ENCODE measurements around the gene CARS1.

Gene CARS1

DNA sequence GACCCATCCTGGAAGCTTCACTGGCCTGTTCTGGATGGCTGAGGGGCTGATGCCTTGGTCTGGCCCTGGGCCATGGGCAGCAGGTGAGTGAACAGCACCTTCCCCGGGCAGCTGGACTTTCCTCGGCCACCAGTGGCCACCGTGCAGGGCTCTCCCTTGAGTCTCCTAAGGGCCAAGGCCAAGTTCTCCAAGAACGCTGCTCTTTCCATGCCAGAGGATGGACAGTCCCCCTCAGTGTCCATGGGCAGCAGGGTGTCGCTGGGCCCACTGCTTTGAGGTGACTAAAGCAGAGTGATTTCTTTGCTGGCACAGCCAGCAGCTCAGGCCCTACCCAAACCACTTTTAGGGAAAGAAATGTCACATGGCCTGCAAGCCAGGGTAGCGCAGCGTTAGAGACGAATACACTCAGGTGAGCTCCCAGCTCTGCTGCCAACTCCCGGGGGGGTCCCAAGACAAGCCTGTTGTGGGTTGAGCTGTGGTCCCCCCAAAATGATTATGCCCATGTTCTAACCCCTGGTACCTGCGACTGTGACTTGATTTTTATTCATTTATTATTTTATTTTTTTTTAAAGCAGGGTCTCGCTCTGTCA, 3.3 kb upstream of the CARS1 start:
- DNase-seq (ENCODE audit: low spot score), result no peak

DNA sequence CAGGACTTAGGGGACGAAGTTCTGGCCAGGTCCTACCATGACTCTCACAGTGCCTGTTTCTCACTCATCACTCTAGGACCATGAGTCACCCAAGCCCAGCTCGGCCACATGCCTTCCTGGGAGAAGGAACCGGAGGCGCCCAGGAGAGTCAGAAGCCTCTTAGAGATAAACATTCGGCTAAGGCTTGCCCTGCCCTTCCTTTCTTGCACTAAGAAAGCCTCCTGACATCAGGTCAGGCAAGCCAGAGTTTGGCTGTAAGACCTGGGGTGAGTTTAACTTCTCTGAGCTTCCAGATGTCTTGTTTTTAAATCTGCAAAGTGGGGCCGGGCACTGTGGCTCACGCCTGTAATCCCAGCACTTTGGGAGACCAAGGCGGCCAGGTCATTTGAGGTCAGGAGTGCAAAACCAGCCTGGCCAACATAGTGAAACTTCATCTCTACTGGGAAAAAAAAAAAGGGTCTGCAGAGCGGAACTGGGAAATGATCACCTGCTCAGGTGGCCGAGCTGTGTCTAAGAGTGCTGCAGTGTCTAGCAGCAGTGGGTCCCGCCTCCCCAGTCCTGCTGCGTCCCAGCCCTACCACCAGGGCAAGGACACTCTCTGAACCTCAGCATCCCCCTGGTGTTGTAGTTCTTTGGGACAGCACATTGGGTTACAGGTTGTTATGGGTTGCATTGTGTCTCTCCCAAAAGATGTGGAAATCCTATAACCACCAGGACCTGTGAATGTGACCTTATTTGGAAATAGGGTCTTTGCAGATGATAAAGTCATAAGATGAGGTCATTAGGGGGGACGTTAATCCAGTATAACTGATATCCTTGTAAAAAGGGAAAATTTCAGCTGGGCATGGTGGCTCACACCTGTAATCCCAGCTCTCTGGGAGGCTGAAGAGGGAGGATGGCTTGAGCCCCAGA, 1.8 kb upstream of the CARS1 start:
- in situ Hi-C loops (cut with MboI; ENCODE audit: low pct_unique_long_range_greater_than_20kb, low sequenced_read_pairs, unreplicated experiment), result no loop called here
- no peak for DNase-seq (ENCODE audit: low spot score)
- TF ChIP-seq, protein P1, sequence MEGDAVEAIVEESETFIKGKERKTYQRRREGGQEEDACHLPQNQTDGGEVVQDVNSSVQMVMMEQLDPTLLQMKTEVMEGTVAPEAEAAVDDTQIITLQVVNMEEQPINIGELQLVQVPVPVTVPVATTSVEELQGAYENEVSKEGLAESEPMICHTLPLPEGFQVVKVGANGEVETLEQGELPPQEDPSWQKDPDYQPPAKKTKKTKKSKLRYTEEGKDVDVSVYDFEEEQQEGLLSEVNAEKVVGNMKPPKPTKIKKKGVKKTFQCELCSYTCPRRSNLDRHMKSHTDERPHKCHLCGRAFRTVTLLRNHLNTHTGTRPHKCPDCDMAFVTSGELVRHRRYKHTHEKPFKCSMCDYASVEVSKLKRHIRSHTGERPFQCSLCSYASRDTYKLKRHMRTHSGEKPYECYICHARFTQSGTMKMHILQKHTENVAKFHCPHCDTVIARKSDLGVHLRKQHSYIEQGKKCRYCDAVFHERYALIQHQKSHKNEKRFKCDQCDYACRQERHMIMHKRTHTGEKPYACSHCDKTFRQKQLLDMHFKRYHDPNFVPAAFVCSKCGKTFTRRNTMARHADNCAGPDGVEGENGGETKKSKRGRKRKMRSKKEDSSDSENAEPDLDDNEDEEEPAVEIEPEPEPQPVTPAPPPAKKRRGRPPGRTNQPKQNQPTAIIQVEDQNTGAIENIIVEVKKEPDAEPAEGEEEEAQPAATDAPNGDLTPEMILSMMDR (IDR thresholded peaks at IDR 0.05; ENCODE audit: extremely low read depth, insufficient read depth, missing control alignments), result no peak

More for the DNA sequence above, 3.3 kb upstream of the CARS1 start:
- TF ChIP-seq, protein P1 (IDR thresholded peaks at IDR 0.05; ENCODE audit: extremely low read depth, insufficient read depth, missing control alignments), result no peak
- in situ Hi-C loops (cut with MboI; ENCODE audit: low pct_unique_long_range_greater_than_20kb, low sequenced_read_pairs, unreplicated experiment), result no loop called here

GRCh38 chr11:3056296-3057068, 741 bp downstream of the CARS1 start:
- in situ Hi-C loops (cut with MboI; ENCODE audit: low pct_unique_long_range_greater_than_20kb, low sequenced_read_pairs, unreplicated experiment), result no loop called here
- no peak for DNase-seq (ENCODE audit: low spot score)

GRCh38 chr11:3055891-3056290, 1.3 kb downstream of the CARS1 start:
- no peak for DNase-seq (ENCODE audit: low spot score)
- TF ChIP-seq, protein P1 (IDR thresholded peaks at IDR 0.05; ENCODE audit: extremely low read depth, insufficient read depth, missing control alignments), result no peak
- in situ Hi-C loops (cut with MboI; ENCODE audit: low pct_unique_long_range_greater_than_20kb, low sequenced_read_pairs, unreplicated experiment), result no loop called here

More at GRCh38 chr11:3056296-3057068, 741 bp downstream of the CARS1 start:
- TF ChIP-seq, protein P1 (IDR thresholded peaks at IDR 0.05; ENCODE audit: extremely low read depth, insufficient read depth, missing control alignments), result no peak

DNA sequence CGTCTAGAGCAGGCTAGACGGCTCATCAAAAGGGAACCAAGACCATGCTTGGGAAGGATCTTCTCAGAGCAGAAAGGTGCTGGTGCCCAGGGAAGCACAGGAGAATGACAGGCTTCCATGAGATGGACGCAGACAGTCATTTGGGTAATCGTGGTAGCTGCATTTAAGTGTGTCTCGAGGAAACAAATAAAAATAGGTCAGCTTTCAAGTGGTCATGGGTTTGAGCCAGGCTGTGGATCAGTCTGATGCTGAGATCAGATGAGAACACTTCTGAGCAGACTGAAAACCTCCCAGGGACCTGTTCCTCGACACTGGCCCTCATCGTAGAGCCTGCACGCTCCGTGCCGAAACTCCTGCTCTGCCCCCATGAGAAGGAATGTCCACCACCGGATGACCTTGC, 4.7 kb downstream of the CARS1 start:
- no peak for DNase-seq (ENCODE audit: low spot score)
- TF ChIP-seq, protein P1 (IDR thresholded peaks at IDR 0.05; ENCODE audit: extremely low read depth, insufficient read depth, missing control alignments), result no peak
- in situ Hi-C loops (cut with MboI; ENCODE audit: low pct_unique_long_range_greater_than_20kb, low sequenced_read_pairs, unreplicated experiment), result no loop called here

- no peak for DNase-seq (ENCODE audit: low spot score)
- in situ Hi-C loops (cut with MboI; ENCODE audit: low pct_unique_long_range_greater_than_20kb, low sequenced_read_pairs, unreplicated experiment), result no loop called here
- TF ChIP-seq, protein P1 (IDR thresholded peaks at IDR 0.05; ENCODE audit: extremely low read depth, insufficient read depth, missing control alignments), result no peak
Observed at GRCh38 chr11:3052109-3052479, 5.1 kb downstream of the CARS1 start.

Measured in GM13977 (cell line).